ENCODE data around the gene GAL3ST1. TPM values are rescaled to one million over a fixed set of nuclear protein-coding genes. Genes with fewer than 3 reads are reported as not detected.

Gene GAL3ST1
- polyA plus RNA-seq, 3 donors, result not detected

GRCh38 chr22:30566125-30566524 lies 8.3 kb downstream of the GAL3ST1 start:
- H3K27me3 ChIP-seq (ENCODE audit: control insufficient read depth in 2 of 2, insufficient read depth in 2 of 2, low read length in 2 of 2), result no peaks in the 10 kb centered on the region
- H3K36me3 Mint-ChIP-seq, result no peaks in the 10 kb centered on the region
- no peak overlapping the region for H3K27ac Mint-ChIP-seq
- no peak overlapping the region for H3K4me3 ChIP-seq (replicated peaks in 1 of 3; ENCODE audit: low read depth in 2 of 3, low read length in 3 of 3)
- H3K36me3 ChIP-seq (replicated peaks in 1 of 2; ENCODE audit: control insufficient read depth in 1 of 2, insufficient read depth in 2 of 2, low read length in 2 of 2), result no peaks in the 10 kb centered on the region
- no peaks in the 10 kb centered on the region for H3K4me1 Mint-ChIP-seq
- no peak overlapping the region for H3K27ac ChIP-seq (ENCODE audit: low read depth in 1 of 2, low read length in 2 of 2)
- no peaks in the 10 kb centered on the region for H4K20me1 ChIP-seq (ENCODE audit: insufficient read depth, low read length)
- intact Hi-C loops (cut with micrococcal nuclease), result loop anchor here in 1 of 2 donors (10.0 kb wide), 1 partner anchor 189 kb away; no protein-coding TSS in a partner anchor
- H3K9me3 Mint-ChIP-seq, result peaks cover 0 to 3% (median 0%) of the 10 kb centered on the region in 7 donors
- no peak overlapping the region for H3K4me2 ChIP-seq (replicated peaks; ENCODE audit: extremely low read depth, low read length, poor library complexity, severe bottlenecking)
- no peak overlapping the region for H2AFZ ChIP-seq (ENCODE audit: insufficient read depth, low read depth, low read length, poor library complexity, severe bottlenecking)
- TF ChIP-seq, protein P1, sequence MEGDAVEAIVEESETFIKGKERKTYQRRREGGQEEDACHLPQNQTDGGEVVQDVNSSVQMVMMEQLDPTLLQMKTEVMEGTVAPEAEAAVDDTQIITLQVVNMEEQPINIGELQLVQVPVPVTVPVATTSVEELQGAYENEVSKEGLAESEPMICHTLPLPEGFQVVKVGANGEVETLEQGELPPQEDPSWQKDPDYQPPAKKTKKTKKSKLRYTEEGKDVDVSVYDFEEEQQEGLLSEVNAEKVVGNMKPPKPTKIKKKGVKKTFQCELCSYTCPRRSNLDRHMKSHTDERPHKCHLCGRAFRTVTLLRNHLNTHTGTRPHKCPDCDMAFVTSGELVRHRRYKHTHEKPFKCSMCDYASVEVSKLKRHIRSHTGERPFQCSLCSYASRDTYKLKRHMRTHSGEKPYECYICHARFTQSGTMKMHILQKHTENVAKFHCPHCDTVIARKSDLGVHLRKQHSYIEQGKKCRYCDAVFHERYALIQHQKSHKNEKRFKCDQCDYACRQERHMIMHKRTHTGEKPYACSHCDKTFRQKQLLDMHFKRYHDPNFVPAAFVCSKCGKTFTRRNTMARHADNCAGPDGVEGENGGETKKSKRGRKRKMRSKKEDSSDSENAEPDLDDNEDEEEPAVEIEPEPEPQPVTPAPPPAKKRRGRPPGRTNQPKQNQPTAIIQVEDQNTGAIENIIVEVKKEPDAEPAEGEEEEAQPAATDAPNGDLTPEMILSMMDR (IDR thresholded peaks at IDR 0.05), result no peak
- no peaks in the 10 kb centered on the region for H3K79me2 ChIP-seq (ENCODE audit: insufficient read depth, low read length)
- H3K9ac ChIP-seq (ENCODE audit: insufficient read depth, low read length, poor library complexity, severe bottlenecking), result no peak overlapping the region
- no peaks in the 10 kb centered on the region for H3K9me3 ChIP-seq (replicated peaks in 1 of 2; ENCODE audit: control insufficient read depth in 1 of 2, insufficient read depth in 1 of 2, low read length in 2 of 2)
- no peak for DNase-seq
- no peak overlapping the region for H3K4me3 Mint-ChIP-seq
- H3K27me3 Mint-ChIP-seq (ENCODE audit: low read depth in 3 of 3), result peaks cover 6 to 12% (median 8%) of the 10 kb centered on the region in 3 donors
- H3K4me1 ChIP-seq (ENCODE audit: control insufficient read depth in 1 of 2, insufficient read depth in 2 of 2, low read length in 2 of 2), result no peaks in the 10 kb centered on the region
- 79% methylated on average over 6 of the region's 7 CpGs for WGBS (ENCODE audit: insufficient coverage)

- Histone ChIP-seq H3K4me2 (replicated peaks; ENCODE audit: extremely low read depth, low read length, poor library complexity, severe bottlenecking) (no peak overlapping the region), H3K27me3 (ENCODE audit: control insufficient read depth in 2 of 2, insufficient read depth in 2 of 2, low read length in 2 of 2) (no peaks in the 10 kb centered on the region), H4K20me1 (ENCODE audit: insufficient read depth, low read length) (no peaks in the 10 kb centered on the region), H3K4me1 (ENCODE audit: control insufficient read depth in 1 of 2, insufficient read depth in 2 of 2, low read length in 2 of 2) (no peaks in the 10 kb centered on the region), H3K36me3 (replicated peaks in 1 of 2; ENCODE audit: control insufficient read depth in 1 of 2, insufficient read depth in 2 of 2, low read length in 2 of 2) (no peaks in the 10 kb centered on the region), H3K4me3 (replicated peaks in 1 of 3; ENCODE audit: low read depth in 2 of 3, low read length in 3 of 3) (no peak overlapping the region), H3K79me2 (ENCODE audit: insufficient read depth, low read length) (no peaks in the 10 kb centered on the region), H3K27ac (ENCODE audit: low read depth in 1 of 2, low read length in 2 of 2) (no peak overlapping the region), H3K9me3 (replicated peaks in 1 of 2; ENCODE audit: control insufficient read depth in 1 of 2, insufficient read depth in 1 of 2, low read length in 2 of 2) (no peaks in the 10 kb centered on the region), H2AFZ (ENCODE audit: insufficient read depth, low read depth, low read length, poor library complexity, severe bottlenecking) (no peak overlapping the region), H3K9ac (ENCODE audit: insufficient read depth, low read length, poor library complexity, severe bottlenecking) (no peak overlapping the region)
- intact Hi-C loops (cut with micrococcal nuclease), result loop anchor here in 1 of 2 donors (10.0 kb wide), 1 partner anchor 189 kb away; no protein-coding TSS in a partner anchor
- Mint-ChIP-seq H3K4me3 (no peak overlapping the region), H3K27ac (no peak overlapping the region), H3K4me1 (no peaks in the 10 kb centered on the region), H3K9me3 (peaks cover 0 to 3% (median 0%) of the 10 kb centered on the region in 7 donors), H3K27me3 (ENCODE audit: low read depth in 3 of 3) (peaks cover 1 to 12% (median 8%) of the 10 kb centered on the region in 3 donors), H3K36me3 (no peaks in the 10 kb centered on the region)
- no peak for DNase-seq
- WGBS (ENCODE audit: insufficient coverage), result 70% methylated on average over 3 of the region's 4 CpGs
- TF ChIP-seq, protein P1 (IDR thresholded peaks at IDR 0.05), result no peak
Measured at GRCh38 chr22:30565341-30565740, 9.1 kb downstream of the GAL3ST1 start.

Data from CD14-positive monocyte (primary cell).